ENCODE measurements around the gene RAD23B.
A peak's percentile ranks its signal among the peaks of the same experiment; 100 is the strongest.

The RAD23B gene

DNA sequence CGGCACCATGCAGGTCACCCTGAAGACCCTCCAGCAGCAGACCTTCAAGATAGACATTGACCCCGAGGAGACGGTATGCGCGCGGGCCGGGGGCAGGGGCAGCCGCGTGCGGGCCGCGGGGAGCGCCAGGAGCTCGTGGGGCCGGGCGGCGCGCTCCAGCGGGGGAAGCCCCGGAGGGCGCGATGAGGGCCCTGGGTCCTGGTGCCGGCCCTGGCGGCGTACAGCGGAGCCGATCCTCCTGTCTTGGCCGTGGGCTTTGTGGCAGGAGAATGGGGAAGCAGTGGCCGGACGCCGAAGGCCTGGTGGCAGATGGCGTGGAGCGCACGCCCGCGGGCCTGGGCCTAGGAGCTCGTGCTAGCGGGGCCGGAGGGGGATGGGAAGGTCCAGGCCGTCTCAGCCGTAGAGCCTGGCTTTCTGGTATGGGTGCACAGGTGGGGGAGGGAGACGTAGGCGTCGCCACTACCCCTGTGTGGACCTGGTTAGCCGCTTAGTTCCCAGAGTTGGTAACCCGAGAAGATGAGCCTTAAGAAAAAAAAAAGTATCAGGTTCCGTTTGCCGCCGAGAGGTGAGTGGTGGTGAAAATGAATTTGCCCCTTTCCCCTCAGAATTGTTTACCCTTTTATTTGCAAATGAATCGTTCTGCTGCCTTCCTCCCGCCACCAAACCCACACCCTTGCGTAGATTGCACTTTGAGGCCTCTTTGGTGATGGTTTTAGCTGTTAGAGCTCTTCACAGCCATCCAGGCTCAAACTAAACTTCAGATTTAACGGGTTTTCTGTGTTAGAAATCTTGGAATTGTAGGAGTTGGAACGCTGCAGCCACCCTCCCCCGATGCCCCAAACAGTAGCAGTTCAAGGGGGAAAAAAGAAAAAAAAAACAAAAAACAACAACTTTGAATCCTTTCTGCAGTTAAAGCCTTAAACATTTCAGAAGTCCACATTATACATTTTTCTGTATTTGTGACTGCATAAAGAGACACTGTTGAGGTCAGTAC lies 841 bp downstream of the RAD23B start:
- peak; percentile 76 for DNase-seq
- peak overlapping the region; percentile 97 for H3K4me3 Mint-ChIP-seq
- peaks cover 6% of the 10 kb centered on the region for H3K27me3 Mint-ChIP-seq (ENCODE audit: low read depth, poor library complexity)
- peaks cover 8% of the 10 kb centered on the region for H3K9me3 Mint-ChIP-seq
- H3K36me3 Mint-ChIP-seq (ENCODE audit: low read depth) = peaks cover 16% of the 10 kb centered on the region
- peak overlapping the region; percentile 98 for H3K27ac Mint-ChIP-seq
- TF ChIP-seq, protein P1, sequence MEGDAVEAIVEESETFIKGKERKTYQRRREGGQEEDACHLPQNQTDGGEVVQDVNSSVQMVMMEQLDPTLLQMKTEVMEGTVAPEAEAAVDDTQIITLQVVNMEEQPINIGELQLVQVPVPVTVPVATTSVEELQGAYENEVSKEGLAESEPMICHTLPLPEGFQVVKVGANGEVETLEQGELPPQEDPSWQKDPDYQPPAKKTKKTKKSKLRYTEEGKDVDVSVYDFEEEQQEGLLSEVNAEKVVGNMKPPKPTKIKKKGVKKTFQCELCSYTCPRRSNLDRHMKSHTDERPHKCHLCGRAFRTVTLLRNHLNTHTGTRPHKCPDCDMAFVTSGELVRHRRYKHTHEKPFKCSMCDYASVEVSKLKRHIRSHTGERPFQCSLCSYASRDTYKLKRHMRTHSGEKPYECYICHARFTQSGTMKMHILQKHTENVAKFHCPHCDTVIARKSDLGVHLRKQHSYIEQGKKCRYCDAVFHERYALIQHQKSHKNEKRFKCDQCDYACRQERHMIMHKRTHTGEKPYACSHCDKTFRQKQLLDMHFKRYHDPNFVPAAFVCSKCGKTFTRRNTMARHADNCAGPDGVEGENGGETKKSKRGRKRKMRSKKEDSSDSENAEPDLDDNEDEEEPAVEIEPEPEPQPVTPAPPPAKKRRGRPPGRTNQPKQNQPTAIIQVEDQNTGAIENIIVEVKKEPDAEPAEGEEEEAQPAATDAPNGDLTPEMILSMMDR (IDR thresholded peaks at IDR 0.05) = no peak
- peaks cover 39% of the 10 kb centered on the region for H3K4me1 Mint-ChIP-seq

DNA sequence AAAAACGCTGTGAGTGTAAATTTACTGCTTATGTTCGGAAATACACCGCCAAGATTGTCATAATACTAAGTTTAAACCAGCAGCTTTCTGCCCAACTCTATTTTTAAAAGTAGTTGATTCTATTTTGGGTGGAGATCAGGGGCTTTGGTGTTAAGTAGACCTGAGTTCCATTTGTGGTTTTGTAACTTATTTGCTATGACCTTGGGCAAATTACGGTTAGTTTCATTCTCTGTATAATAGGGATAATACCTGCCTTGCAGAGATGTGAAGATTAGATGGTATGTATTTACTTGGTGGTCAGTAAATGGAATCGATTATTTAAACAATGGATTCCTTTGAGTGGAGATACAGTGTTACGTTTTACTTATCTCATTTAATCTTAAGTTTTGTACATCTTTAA lies 1.6 kb downstream of the RAD23B start:
- Mint-ChIP-seq H3K27me3 (ENCODE audit: low read depth, poor library complexity) (peaks cover 6% of the 10 kb centered on the region), H3K4me1 (peaks cover 39% of the 10 kb centered on the region), H3K9me3 (peaks cover 8% of the 10 kb centered on the region), H3K36me3 (ENCODE audit: low read depth) (peaks cover 22% of the 10 kb centered on the region), H3K4me3 (peak overlapping the region; percentile 97), H3K27ac (peak overlapping the region; percentile 98)
- TF ChIP-seq, protein P1 (IDR thresholded peaks at IDR 0.05) = no peak
- no peak for DNase-seq

DNA sequence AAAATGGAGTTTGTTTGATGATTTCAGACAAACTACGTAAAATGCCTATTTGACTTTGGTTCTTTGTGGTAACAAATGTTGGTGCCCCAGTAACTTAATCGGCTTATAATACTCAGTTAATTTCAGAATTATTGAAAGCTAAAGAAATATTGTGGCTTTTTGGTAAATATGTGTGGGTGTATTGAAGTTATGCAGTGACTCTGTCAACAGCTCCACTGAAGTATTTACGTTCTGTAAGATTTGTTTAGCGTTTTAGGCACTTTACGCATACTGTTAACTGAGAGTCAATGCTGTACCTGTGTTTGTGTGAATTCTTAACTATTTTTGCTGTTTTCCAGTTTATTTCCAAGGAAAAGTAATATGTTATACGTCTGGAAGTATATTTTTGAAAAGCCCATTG lies 2.2 kb downstream of the RAD23B start:
- no peak for DNase-seq
- peaks cover 6% of the 10 kb centered on the region for H3K27me3 Mint-ChIP-seq (ENCODE audit: low read depth, poor library complexity)
- TF ChIP-seq, protein P1 (IDR thresholded peaks at IDR 0.05) = no peak
- H3K36me3 Mint-ChIP-seq (ENCODE audit: low read depth) = peaks cover 29% of the 10 kb centered on the region
- H3K9me3 Mint-ChIP-seq = peaks cover 11% of the 10 kb centered on the region
- H3K4me3 Mint-ChIP-seq = peak overlapping the region; percentile 97
- H3K4me1 Mint-ChIP-seq = peaks cover 38% of the 10 kb centered on the region
- H3K27ac Mint-ChIP-seq = peak overlapping the region; percentile 98

DNA sequence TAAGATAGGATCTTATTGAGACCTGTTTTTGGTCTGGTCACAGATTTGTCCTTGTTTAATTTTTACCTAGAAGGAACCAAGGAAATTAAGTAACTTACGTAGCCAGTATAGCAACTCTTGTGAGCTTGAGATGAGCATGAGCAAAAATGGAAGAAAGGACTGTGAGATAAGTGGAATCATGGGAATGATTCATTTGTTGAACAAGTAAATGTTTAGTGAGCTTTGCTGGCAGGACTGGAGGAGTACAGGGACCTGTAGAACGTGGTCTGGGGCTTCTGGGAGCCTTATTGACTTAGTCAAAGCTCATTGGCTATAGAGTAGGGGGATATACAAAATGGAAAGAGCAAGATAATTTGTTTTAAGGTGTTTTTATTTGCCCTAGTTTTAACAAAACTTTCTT lies 3.0 kb downstream of the RAD23B start:
- Mint-ChIP-seq H3K27ac (peak overlapping the region; percentile 39), H3K36me3 (ENCODE audit: low read depth) (peaks cover 36% of the 10 kb centered on the region), H3K9me3 (peaks cover 17% of the 10 kb centered on the region), H3K4me3 (peak overlapping the region; percentile 97), H3K27me3 (ENCODE audit: low read depth, poor library complexity) (peaks cover 1% of the 10 kb centered on the region), H3K4me1 (peaks cover 31% of the 10 kb centered on the region)
- TF ChIP-seq, protein P1 (IDR thresholded peaks at IDR 0.05) = no peak
- no peak for DNase-seq

DNA sequence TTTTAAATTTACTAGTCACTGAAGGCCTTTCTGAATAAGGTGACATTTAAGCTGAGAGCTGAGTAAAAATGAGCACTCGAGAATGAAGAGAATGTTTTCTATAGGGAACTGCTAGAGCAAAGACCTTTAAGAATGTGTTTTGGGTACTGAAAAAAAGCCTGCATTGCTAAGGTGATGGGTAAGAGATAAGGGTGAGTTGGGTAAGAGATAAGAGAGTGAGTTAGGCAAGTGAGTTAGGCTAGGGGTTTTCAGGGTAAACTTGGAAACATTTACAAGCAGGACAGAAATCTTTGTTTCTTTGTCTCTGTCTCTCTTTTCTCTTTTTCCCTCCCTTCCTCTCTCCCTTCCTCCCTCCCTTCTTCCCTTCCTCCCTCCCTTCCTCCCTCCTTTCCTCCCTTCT lies 5.6 kb downstream of the RAD23B start:
- peaks cover 25% of the 10 kb centered on the region for H3K9me3 Mint-ChIP-seq
- H3K27me3 Mint-ChIP-seq (ENCODE audit: low read depth, poor library complexity) = no peaks in the 10 kb centered on the region
- peak overlapping the region; percentile 36 for H3K27ac Mint-ChIP-seq
- TF ChIP-seq, protein P1 (IDR thresholded peaks at IDR 0.05) = no peak
- peaks cover 17% of the 10 kb centered on the region for H3K4me1 Mint-ChIP-seq
- no peak for DNase-seq
- peaks cover 60% of the 10 kb centered on the region for H3K36me3 Mint-ChIP-seq (ENCODE audit: low read depth)
- H3K4me3 Mint-ChIP-seq = no peak overlapping the region
